HG02840 (cell line): ENCODE results near the gene MYO6.
A peak's percentile ranks its signal among the peaks of the same experiment; 100 is the strongest.
"Not testable (repeated sequence)": the region's sequence is repeated elsewhere in the genome, so short reads cannot be mapped to it uniquely, and the experiment has no call there.

Source experiments
- ATAC-seq: cut with Tn5 transposase; IDR thresholded peaks from one replicate; pipeline ENCODE4 v1.9.1; 2021; ENCODE audit warnings: mild to moderate bottlenecking, moderate library complexity, moderate number of reproducible peaks; ENCODE audit not compliant: unreplicated experiment, low FRiP score

Gene MYO6

GRCh38 chr6:75748743-75749538 is at the start of gene MYO6:
Gene MYO6, plus strand, starts transcription at chr6:75749239. Its CDS starts 68,309 bp downstream, at chr6:75817548.
- peak; percentile 76 for ATAC-seq

- ATAC-seq: not testable (repeated sequence)
These were observed 40.7 kb upstream of the MYO6 start for GRCh38 chr6:75708334-75708733.

DNA sequence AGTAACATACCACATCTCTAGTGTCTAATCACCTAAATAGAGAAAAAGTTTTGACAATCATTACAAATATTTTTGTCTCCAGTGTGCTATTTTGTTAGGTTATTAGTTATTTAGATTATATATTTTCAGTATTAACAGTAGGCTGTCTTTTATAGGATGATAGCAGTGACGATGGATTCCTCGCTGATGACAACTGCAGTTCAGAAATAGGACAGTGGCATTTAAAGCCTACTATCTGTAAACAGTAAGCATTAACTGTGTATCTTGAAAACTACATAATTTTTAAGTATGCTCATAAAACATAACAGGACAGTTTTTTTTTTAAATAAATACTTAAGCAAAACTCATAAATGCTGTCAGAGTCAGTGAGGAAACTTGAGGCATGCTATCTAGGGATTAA is 37.9 kb upstream of the MYO6 start:
- ATAC-seq: no peak

DNA sequence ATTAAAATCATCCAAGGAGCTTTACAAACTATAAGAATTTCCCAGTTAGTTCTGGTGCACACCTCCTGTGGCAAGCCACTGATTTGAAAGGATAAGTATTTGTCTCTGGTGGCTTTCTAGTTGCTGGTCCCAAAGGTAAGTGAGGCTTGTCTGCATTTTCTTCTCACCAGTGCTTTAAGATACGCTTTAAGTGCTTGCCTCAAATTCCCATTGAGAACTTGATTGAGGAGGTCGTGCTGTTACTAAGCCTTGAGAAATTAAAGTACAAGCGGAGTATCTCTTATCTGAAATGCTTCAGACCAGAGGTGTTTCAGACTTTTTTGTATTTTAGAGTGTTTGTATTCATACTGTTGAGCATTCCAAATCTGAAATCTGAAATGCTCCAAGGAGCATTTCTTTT is 29.9 kb upstream of the MYO6 start:
- ATAC-seq: no peak

DNA sequence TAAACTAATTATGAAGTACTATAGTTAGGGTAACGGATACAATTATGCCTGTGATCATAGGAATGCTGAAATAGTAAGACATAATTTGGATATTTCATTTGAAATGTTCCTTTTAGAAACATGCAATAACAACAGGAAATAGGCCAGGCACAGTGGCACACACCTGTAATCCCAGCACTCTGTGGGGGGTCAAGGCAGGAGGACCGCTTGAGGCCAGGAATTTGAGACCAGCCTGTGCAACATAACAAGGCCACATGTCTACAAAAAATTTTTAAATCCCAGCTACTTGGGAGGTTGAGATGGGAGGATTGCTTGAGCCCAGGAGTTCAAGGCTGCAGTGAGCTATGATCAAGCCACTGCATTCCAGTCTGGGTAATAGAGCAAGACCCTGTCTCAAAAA is 25.7 kb upstream of the MYO6 start:
- no peak for ATAC-seq

GRCh38 chr6:75727206-75727605 is 21.8 kb upstream of the MYO6 start:
- no peak for ATAC-seq

- not testable (repeated sequence) for ATAC-seq
These were observed 18.0 kb upstream of the MYO6 start for GRCh38 chr6:75731029-75731428.

- ATAC-seq: peak; percentile 84
These were observed 13.4 kb upstream of the MYO6 start for GRCh38 chr6:75735491-75736186.

DNA sequence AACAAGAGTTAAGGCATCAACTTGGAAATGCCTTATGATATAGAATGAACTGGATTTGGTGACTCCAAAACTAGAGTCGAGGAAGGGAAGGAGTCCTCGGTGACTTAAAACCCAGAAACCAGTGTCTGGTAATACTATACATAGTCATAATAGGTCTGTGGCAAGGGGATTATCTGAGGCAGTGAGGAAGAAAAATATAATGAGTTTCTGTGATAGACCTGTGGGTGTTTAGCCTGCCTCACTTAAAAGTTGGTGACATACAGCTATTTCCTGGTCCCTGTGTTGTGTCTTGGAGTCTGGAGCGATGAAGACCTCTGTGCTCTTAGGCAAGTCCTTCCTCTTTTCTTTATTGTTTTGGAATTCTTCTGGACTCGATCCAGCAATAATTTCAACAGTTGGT is 5.1 kb upstream of the MYO6 start:
- no peak for ATAC-seq

DNA sequence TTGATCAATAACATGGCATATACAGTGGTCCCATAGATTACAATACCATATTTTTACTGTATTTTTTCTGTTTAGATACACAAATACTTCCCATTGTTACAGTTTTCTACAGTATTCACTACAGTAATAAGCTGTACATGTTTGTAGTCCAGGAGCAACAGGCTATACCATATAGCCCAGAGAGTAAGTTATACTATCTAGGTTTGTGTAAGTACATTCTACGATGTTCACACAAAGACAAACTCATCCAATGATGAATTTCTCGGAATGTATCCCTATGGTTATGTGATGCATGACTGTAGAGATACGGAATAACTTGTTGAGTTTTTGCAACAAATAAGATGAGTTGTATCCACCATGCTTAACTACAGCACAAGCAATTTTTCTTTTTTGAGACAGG is 3.6 kb upstream of the MYO6 start:
- no peak for ATAC-seq

DNA sequence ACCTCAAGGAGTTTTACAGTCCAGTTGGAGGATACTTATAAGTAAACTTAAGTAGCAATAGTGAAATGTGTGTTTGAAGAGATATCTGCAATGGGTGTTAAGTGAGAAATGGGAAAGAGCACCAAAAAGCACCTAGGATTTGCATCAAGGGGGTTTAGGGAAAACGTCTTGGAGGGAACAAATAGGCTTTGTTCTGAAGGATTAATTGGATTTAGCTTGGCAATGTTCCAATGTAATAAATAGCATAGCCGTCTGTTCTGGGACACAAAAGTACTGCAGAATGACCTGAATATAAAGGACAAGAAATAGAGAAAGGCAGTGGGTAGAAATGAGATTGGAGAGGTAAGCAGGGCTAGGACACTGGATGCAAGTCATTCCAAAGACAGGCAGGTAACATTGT is 2.8 kb upstream of the MYO6 start:
- no peak for ATAC-seq

DNA sequence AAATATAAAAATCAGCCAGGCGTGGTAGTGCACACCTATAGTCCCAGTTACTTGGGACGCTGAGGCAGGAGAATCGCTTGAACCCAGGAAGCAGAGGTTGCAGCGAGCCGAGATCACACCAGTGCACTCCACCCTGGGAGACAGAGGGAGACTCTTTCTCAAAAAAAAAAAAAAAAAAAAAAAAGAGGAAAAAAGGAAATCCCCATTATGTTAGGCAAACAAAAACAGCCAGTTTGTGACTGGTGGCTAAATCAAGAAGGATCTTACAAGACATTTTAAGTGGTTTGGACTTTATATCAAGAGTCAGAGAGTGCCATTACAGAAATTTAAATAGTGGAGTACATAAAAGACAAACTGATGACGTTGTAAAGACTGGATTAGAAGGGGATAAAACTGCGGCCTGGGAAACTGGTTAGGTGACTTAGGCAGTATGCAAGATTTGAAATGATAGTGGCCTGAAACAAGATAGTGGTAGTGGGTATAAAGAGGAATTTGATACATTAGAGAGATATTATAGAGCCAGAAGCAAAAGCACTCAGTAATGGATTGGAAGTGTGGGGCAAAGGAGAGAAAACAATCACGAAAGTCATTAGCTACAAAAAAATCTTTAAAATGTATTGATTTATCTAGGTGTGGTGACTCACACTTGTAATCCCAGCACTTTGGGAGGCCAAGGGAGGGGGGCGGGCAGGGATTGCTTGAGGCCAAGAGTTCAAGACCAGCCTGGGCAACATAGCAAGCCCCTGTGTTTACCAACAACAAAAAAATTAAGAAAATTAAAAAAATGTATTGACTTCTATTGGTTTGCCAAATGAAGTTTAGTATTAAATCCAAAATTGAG is 1.7 kb upstream of the MYO6 start:
- ATAC-seq: no peak

- no peak for ATAC-seq
These were observed 866 bp upstream of the MYO6 start for GRCh38 chr6:75748003-75748742.

- no peak for ATAC-seq
These were observed 2.4 kb downstream of the MYO6 start for GRCh38 chr6:75751443-75751842.

DNA sequence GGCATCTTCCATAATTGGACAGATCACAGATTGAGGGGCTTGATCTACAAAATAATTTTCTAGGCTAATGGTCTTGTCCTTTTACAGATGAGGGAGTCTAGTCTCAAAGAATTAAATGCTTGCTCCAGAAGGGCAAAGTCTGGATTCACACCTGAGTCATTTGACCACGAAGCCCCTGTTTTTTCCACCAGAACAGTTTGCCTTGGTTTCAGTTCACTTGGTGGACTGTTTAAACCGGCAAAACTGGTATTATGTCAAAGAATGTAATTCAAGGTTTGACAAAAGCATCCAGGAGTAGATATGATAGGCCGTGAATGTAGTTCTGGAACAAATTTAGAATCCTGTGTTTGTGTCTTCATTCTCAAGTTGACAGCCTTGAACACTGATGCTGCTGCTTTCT is 3.3 kb downstream of the MYO6 start:
- ATAC-seq: no peak

DNA sequence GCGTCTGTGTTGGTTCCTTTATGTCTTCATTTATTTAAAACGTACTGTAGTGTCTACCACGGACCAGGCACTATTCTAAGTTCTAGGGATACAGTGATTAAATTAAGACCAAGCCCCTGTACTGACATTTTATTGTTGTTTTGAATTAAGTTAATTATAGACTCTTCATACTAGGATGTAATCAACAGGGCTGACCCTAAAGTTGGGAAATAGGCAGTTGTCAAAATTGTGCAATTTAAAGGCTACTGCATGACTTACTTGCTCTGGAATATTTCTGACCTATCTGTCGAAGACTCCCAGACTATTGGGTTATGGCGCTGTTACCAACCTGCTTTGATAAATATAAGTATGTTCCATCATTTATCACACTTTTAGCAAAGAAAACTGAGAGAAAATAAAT is 6.7 kb downstream of the MYO6 start:
- no peak for ATAC-seq

DNA sequence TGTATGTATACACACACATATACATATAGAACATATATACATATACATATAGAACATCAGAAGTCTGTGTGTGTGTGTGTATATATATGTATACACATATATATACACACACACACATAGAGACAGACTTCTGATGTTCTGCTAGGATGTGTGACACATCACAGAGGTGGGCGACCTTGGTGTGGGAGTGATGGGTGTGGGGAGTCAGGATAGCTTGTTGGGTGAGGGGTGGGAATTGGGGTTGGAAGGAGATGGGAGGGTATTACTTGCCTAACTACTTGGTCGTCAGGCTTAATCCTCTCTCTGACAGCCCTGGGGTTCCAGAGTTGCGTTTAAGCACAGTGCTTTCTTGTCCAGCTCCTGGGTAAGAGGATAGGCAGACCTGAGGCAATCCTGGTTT is 8.3 kb downstream of the MYO6 start:
- no peak for ATAC-seq

DNA sequence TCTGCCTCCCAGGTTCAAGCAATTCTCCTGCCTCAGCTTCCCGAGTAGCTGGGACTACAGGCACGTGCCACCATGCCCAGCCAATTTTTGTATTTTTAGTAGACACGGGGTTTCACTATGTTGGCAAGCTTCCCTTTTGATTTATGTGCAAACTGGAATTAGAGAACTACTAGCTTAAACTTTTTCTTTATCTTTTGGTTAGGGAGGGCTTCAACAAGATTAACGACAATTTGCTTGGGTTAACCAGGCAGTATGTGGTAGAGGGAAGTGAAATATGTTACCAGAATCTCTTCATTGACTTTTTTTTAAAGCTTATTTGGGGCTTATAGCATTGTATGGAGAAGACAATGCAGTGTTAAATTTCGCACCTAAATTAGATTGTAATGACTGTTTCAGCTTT is 9.0 kb downstream of the MYO6 start:
- ATAC-seq: no peak

- ATAC-seq: no peak
These were observed 10.2 kb downstream of the MYO6 start for GRCh38 chr6:75759207-75759606.

- no peak for ATAC-seq
These were observed 11.3 kb downstream of the MYO6 start for GRCh38 chr6:75760320-75760719.
